ENCODE data around the gene PRR33.

Gene PRR33

DNA sequence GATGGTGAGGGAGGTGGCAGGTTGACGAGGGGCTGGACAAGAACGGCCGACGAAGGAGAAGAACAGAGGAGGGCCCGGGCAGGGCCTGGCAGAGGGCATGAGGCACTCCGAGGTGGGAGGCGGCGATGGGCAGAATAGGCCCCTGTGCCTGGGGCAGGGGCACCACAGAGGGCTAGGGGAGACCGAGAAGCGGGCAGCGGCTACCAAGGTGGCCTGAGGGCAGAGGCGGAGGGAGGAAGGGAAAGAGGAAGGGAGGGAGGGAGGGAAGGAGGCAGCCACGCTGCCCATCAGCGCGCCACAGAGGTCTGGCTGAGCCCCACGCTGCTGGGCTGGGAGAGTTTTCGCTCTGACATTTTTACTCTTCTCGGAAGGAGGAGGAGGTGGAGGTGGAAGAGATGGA, 27.5 kb downstream of the PRR33 start:
- no peak overlapping the region for H3K4me3 ChIP-seq (ENCODE audit: low read depth, low read length)
- TF ChIP-seq, protein P1, sequence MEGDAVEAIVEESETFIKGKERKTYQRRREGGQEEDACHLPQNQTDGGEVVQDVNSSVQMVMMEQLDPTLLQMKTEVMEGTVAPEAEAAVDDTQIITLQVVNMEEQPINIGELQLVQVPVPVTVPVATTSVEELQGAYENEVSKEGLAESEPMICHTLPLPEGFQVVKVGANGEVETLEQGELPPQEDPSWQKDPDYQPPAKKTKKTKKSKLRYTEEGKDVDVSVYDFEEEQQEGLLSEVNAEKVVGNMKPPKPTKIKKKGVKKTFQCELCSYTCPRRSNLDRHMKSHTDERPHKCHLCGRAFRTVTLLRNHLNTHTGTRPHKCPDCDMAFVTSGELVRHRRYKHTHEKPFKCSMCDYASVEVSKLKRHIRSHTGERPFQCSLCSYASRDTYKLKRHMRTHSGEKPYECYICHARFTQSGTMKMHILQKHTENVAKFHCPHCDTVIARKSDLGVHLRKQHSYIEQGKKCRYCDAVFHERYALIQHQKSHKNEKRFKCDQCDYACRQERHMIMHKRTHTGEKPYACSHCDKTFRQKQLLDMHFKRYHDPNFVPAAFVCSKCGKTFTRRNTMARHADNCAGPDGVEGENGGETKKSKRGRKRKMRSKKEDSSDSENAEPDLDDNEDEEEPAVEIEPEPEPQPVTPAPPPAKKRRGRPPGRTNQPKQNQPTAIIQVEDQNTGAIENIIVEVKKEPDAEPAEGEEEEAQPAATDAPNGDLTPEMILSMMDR (IDR thresholded peaks at IDR 0.05; ENCODE audit: low read depth, low read length) = no peak
- DNase-seq (ENCODE audit: low read depth, low spot score) = no peak
- in situ Hi-C loops (cut with HindIII; ENCODE audit: low sequenced_read_pairs) = no loop called here

DNA sequence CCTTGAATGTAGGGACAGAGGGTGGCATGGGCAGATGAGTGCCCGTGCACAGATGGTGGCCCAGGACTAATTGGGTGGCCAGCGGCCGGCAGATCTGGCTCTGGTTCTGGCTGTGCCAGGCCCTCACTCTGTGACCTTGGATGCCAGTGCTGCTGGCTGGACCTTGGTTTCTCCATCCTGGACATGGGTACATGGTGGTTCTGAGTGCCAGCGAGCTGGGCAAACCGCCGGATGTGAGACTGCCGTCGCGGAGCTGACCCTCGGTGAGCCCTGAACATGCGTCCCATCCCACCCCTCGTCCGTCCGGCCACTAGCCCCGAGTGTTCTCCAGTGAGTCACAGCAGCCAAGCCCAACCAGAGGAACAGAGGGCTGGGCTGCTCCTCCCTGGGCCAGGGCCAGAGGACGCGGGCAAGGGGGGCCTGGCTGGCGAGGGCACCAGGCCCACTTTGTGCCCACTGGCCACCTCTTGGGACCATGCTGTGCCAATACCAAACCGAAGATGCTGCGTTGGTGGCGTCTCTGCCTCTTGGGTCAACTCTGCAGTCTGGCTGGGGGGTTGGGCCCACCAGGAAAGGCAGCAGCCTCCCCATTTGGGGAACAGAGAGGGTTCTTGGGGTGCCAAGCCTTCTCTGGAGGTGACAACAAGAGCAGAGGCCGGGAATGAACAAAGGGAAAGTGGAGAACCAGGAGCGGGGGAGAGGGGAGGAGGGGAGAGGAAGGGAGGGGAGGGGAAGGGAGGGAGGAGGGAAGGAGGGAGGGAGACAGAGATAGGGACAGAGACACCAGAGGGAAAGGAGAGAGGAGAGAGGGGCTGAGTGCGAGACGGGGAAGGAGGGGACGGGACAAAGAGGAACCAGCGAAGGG, 28.1 kb downstream of the PRR33 start:
- in situ Hi-C loops (cut with HindIII; ENCODE audit: low sequenced_read_pairs) = no loop called here
- DNase-seq (ENCODE audit: low read depth, low spot score) = peak; percentile 92
- TF ChIP-seq, protein P1 (IDR thresholded peaks at IDR 0.05; ENCODE audit: low read depth, low read length) = no peak
- no peak overlapping the region for H3K4me3 ChIP-seq (ENCODE audit: low read depth, low read length)

DNA sequence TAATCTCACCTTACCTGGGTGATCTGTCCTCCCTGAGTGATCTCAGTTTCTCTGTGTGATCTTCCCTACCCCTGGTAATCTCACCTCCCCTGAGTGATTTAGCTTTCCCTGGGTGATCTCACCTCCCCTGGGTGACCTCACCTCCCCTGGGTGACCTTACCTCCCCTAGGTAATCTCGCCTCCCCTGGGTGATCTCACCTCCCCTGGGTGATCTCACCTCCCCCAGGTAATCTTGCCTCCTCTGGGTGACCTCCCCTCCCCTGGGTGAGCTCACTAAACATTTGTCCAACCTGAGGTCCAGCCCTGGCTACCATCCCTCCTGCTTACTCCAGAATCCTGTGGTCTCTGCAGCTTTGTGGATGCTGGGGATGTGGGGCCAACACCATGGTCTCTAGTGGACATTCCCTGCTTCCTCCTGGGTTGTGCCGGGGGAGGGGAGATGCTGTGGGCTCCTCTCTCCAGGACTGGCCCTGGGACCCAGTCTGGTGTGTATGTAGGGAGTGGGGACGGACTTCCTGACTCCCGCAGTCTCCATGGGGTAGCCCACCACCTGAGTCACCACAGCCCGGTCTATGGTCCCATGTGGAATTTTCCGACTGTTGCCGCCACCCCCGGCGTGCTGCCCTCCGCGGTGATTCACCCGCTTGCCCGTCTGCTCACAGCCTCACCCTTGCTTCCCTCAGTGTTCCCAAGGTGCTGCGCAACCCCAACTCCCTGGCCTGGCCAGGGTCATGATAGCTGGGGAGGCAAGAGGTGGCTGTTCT, 28.9 kb downstream of the PRR33 start:
- no peak overlapping the region for H3K4me3 ChIP-seq (ENCODE audit: low read depth, low read length)
- peak; percentile 68 for DNase-seq (ENCODE audit: low read depth, low spot score)
- in situ Hi-C loops (cut with HindIII; ENCODE audit: low sequenced_read_pairs) = no loop called here
- TF ChIP-seq, protein P1 (IDR thresholded peaks at IDR 0.05; ENCODE audit: low read depth, low read length) = no peak

GRCh38 chr11:1861435-1862411, 30.0 kb downstream of the PRR33 start:
- TF ChIP-seq, protein P1 (IDR thresholded peaks at IDR 0.05; ENCODE audit: low read depth, low read length) = no peak
- no peak overlapping the region for H3K4me3 ChIP-seq (ENCODE audit: low read depth, low read length)
- DNase-seq (ENCODE audit: low read depth, low spot score) = no peak
- in situ Hi-C loops (cut with HindIII; ENCODE audit: low sequenced_read_pairs) = no loop called here

DNA sequence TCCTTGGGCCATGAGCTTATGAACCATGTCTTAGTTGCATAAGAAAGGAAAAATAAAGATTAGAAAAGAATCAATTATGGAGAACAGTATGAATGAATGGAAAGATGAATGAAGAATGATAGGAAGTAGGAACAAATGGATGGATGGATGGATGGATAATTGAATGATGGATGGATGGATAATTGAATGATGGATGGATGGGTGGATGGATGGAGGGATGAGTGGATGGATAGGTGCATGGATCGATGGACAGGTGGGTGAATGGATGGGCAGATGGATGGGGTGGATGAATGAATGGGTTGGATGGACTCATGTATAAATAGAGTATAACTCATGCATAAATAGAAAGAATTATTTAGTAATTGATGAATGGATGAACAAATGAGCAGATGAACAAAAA, 31.6 kb downstream of the PRR33 start:
- TF ChIP-seq, protein P1 (IDR thresholded peaks at IDR 0.05; ENCODE audit: low read depth, low read length) = no peak
- DNase-seq (ENCODE audit: low read depth, low spot score) = no peak
- H3K4me3 ChIP-seq (ENCODE audit: low read depth, low read length) = no peak overlapping the region
- in situ Hi-C loops (cut with HindIII; ENCODE audit: low sequenced_read_pairs) = no loop called here

DNA sequence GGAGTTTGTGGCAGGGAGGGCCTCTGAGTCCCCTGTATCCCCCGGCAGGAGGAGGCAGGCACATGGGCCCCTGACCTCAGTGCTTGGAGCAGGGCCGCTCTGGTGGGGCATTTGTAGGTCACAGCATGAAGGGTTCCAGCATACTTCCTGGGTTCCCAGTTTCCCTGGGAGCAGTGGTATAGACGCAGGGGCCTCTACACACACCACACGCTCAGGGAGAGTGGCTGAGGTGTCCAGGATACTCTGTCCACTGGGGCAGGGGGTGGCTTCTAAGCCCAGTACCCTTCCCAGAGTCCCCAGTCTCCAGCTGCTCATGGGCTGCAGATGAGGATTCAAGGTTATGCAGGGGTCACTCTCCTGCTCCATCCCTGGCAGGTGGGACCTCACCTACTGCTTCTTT, 32.7 kb downstream of the PRR33 start:
- TF ChIP-seq, protein P1 (IDR thresholded peaks at IDR 0.05; ENCODE audit: low read depth, low read length) = no peak
- in situ Hi-C loops (cut with HindIII; ENCODE audit: low sequenced_read_pairs) = no loop called here
- no peak for DNase-seq (ENCODE audit: low read depth, low spot score)
- no peak overlapping the region for H3K4me3 ChIP-seq (ENCODE audit: low read depth, low read length)

Measured in astrocyte of the spinal cord (primary cell).